GM21717 (cell line): Measurements from ENCODE around the gene EFNA3.

Source experiments
- ATAC-seq: cut with Tn5 transposase; IDR thresholded peaks from one replicate; pipeline ENCODE4 v1.9.1; 2021; ENCODE audit warnings: mild to moderate bottlenecking, moderate library complexity; ENCODE audit not compliant: unreplicated experiment

Gene EFNA3

GRCh38 chr1:155078469-155079209, at the start of gene EFNA3:
EFNA3 (plus strand) TSS chr1:155078837; CDS start chr1:155078942, 105 bp downstream.
- no peak for ATAC-seq

- ATAC-seq: no peak
Observed at GRCh38 chr1:155029513-155030242, 49.0 kb upstream of the EFNA3 start.

- no peak for ATAC-seq
Observed at GRCh38 chr1:155030243-155030795, 48.3 kb upstream of the EFNA3 start.

- no peak for ATAC-seq
Observed at GRCh38 chr1:155030899-155031298, 47.7 kb upstream of the EFNA3 start.

- no peak for ATAC-seq
Observed at GRCh38 chr1:155032886-155033285, 45.8 kb upstream of the EFNA3 start.

DNA sequence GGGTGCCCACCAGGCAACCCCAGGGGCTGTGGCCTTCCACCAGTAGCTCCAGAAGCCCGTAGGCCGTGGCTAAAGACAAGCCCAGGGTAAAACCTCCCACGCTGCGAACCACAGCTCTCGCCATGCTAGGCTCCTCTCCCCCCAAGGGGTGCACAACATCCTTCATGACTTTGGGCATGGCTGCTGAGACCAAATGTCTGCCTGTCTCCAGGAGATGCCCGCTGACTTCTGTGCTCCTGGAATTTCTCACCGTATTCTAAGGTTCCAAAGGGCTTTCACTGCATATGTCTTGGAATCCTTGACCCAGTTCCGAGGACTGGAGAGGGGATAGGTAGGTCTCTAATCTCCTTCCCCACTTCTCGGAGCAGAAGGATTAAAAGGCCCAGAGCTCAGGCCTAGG, 45.1 kb upstream of the EFNA3 start, which contains the start of the genes DCST1 and DCST2:
Gene DCST1 (plus strand): TSS at position 301 of the 400 bp plus-strand sequence. CDS start 213 bp downstream, outside the sequence.
Gene DCST2 (minus strand): TSS at position 258 of the 400 bp plus-strand sequence. CDS start 80 bp downstream, at position 178.
- ATAC-seq: no peak

DNA sequence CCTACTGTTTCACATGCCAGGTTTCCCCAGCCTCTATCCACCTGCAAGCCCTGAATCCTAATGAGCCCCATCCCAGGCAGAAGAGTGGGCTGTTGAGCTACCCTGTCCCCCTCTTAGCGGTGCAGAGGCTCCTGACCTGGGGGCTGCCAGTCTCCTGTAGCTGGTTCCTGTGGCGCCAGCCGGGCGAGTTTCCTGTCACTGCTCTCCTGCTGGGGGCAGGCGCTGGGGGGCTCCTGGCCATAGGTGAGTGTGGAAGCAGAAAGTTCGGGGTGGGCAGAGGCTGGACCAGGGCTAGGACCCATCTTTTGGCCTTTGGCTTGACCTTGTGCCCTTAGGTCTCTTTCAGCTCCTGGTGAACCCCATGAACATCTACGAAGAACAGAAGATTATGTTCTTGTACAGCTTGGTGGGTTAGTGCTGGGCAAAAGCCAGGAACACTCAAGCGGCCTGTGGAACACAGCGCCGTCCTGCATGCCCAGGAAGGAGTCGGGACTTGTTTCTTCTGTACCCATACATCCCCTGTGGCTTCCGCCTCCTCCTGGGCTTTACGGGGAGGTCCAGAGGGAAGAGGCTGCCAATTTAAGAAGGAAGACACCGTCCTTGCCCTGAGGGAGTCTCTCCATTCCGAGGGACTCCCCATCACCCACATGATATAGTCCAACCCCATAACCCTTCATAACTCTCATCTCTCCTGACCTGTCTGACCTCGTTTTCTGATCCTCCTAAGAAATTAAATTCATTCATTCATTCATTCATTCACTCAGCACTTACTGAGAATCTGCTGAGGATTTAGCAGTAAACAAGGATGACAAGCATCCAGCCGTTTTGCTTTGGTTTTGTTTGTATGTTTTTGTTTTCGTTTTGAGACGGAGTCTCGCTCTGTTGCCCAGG, 44.1 kb upstream of the EFNA3 start:
- ATAC-seq: no peak

GRCh38 chr1:155035936-155036335, 42.7 kb upstream of the EFNA3 start:
- no peak for ATAC-seq

- no peak for ATAC-seq
Observed at GRCh38 chr1:155037043-155037442, 41.6 kb upstream of the EFNA3 start.

DNA sequence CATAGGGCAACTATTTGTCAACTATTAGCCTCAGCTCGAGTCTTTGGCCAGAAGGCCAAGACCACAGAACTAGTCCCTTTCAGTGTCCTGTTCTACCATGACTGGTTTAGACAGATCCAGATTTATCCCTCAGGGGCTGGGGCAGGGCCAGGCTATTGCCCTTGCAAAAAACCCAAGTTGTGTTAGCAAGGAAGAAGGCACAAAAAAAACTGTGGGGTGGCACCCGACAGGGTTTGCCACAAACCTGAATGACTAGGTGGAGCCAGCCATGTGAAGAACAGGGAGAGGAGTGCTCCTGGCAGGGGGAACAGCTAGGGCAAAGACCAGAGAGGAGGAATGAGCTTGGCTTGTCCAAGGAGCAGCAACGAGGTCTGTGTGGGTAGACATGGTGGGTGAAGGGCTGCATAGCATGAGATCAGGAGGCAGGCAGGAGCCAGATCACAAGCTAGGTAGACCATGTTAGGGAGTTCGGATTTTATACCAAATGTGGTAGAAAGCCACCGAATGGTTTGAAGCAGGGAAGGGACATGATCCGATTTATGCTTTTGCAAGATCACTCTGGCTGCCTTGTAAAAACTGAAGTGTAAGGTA, 40.7 kb upstream of the EFNA3 start:
- ATAC-seq: no peak

GRCh38 chr1:155038602-155039307, 39.9 kb upstream of the EFNA3 start:
- ATAC-seq: no peak

DNA sequence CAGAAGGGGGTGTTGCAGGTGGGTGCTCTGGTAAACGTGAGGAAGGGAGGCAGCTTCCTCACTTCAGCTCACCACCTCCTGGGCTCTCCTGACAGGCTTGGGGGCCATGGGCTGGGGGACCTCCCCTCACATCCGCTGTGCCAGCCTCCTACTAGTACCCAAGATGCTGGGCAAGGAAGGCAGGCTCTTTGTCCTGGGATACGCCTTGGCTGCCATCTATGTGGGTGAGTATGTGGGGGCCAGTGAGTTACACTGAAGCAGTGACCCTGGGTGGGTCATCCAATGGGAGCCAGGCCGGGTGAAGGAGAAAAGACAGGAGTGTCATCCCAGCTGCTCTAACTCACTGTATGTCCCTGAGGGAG, 39.3 kb upstream of the EFNA3 start:
- ATAC-seq: no peak

- ATAC-seq: no peak
Observed at GRCh38 chr1:155040358-155041093, 38.1 kb upstream of the EFNA3 start.

DNA sequence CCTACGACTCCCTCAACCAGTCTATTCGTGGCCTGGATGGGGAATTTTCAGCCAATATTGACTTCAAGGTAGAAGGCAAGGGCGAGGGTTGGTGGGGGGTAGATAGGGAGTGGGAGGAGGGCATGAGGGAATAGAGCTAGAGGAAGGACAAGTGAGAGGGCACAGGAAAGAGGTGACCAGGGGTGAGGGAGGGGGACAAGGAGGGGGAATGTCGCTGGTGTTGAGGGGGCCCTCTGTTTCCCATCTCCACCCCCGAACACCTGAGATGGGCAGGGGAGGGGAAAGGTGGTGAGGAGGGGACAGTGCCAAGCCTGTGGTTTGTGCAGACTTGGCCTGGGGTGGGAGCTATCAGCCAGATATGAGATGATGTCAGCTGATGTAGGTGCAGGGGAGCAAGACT, 35.8 kb upstream of the EFNA3 start:
- no peak for ATAC-seq

GRCh38 chr1:155043301-155043702, 35.3 kb upstream of the EFNA3 start:
- no peak for ATAC-seq

DNA sequence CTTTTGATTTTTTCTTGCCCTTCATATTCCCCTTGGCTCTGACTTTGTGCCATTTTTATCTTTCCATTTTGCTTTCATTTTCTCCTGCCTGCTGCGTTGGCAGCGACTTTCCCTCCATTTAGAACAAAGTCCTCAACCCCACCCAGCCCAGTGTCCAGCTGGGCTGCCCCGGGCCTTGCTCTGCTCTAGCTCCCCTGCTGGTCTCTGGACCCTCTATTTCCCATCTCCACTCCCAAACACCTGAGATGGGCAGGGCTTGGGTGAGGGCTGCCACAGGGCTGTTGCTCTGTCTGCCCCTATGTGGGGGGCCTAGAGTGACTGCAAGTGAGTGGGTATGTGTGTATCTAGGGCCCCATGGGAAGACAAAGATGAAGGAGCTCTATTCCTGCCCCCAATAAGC, 34.8 kb upstream of the EFNA3 start:
- no peak for ATAC-seq

- no peak for ATAC-seq
Observed at GRCh38 chr1:155044365-155044764, 34.3 kb upstream of the EFNA3 start.

GRCh38 chr1:155044812-155045657, 33.6 kb upstream of the EFNA3 start:
- no peak for ATAC-seq
